HG03066 (cell line): ENCODE results near the gene RTL5.
A peak's percentile ranks its signal among the peaks of the same experiment; 100 is the strongest.

ENCODE experiments used
- ATAC-seq: cut with Tn5 transposase; IDR thresholded peaks from one replicate; pipeline ENCODE4 v1.9.1; 2021; ENCODE audit warnings: low read depth; ENCODE audit not compliant: unreplicated experiment

RTL5 gene

DNA sequence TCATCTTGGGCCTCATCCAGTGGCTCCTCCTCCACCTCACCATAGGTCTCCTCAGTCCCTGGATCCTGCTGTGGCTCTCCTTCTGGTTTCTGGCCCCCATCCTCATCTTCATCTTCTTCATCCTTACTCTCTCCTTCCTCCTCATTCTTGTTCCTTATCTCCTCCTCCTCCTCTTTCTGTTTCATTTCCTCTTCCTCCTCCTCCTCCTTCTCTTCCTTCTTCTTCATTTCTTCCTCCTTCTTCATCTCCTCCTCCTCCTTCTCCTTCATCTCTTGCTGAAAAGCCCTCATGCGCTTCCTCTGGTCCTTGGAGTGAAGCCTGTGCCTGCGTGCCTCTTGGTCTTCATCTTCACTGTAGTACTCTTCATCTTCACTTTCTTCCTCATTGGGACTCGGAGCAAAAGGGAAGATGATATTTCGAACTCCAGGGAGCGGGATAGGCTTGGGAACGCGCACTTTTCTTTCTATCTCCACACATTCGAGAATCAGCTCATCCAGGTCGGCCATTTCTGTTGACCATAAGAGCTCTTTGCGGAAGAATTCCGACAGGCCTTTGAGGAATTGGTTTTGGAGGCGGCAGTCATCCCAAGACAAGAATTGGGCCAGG lies 1.5 kb downstream of the RTL5 start:
- ATAC-seq = no peak

DNA sequence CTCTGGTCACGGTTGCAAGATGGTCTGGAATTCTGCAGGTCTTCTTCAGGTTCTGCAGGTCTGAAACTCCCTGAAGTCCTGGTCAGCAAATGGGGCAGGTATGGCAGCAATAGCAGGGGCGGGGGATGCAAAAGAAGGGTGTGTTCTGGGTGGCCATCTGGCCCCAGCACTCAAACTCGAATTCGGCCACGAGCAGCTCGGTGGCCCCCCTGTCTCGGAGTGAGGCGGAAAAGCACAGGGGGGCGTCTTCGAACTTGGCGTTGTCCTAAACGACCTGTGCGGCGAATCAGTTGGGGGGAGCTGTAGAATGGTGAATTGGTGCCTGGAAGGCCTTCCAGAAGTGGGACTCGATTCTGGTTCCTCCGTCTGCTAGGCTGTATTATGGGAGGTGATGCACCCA lies 2.1 kb downstream of the RTL5 start:
- ATAC-seq = no peak

DNA sequence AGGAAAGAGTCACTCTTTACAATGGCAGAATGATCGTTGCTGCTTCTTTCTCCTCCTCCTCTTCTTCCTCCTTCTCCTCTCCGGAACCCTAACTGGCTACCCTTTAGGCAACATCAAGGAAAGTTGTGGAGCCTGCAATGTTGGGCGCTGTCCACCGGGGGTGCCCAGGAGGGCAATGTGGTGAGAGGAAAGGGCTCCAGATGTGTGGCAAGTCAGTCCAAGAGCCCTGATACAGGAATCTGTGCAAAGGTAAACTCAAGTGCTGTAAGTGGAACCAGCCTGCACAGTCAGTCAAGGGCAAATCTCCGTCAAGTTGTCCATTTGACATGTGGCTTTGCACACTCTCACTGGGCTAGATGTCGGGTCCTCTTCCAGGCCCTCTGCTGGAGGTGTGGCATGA lies 2.8 kb downstream of the RTL5 start:
- ATAC-seq = no peak

DNA sequence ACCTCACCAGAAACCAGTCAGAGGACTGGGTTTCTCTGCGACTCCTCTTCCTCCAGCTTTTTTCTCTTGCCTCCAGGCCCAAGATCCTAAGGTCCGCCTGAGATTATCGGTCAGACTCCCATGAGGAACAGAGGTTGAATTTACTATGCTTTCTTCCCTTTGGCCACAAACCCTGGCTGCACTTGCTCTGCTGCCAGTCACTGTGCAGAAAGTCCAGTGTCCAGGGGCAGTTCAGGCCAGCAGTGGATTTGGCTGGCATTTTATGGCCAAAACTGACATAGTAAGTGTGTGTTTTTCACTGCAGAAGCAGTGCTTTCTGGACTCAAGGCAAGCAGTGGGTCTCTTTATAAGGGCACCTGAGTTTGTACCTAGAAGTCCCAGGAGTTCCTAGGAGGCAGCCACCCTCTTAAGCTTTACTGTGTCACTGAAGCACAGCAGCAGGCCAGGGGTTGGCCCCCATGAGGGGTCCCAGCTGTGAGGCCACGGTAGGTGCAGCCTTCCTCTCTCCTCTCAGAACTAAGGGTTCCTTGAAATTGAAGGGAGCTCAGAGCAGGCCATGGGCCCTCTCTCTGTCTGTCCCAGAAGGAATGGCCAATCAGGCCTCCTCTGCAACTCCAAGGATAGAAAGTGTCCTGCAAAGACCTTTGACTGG lies 3.4 kb downstream of the RTL5 start:
- ATAC-seq = no peak

DNA sequence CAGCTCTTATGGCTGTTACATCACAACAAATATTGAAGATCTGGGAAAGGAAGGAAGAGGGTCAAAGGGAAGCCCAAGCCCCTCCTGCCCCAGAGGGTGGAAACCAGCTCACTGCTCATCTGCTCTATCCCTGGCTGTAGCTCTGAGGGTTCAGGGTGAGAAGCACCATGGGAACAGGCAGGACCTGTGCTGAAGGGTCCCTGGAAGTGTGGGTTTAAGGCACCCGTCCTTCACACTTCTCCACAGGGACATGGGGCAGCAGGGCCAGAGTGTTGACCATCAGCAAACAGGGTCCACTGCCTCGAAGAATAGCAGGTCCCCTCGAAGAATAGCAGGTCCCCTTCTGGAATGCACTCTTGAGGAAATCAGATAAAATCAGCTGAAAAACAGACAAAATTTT lies 4.4 kb downstream of the RTL5 start:
- no peak for ATAC-seq

DNA sequence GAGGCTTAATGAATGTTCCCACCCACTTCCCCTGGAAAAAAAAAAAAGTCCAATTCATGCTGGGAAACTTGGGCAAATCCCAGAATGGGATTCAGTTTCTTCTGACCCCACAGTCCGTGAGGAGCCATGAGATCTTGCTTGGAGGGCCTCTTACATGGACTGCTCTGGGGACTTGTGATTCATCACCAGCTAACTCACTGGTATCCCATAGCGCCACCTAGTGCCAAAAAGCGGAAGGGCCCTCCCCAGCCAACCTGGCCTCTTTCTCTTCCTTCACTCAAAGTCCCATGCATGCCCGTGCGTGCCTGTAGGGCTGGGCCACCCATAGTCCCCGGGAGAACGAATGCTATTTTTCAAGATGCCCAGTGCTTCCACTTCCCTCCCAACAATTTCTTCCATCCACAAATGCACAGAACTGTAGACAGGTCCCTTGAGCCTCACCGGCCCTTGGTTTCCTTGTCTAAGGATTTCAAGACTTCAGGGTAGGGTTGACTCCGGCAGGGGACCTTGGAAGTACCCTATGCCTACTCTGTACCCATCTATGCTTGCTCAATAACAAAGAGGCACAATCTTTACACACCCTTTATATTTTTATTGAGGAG lies 5.1 kb downstream of the RTL5 start:
- ATAC-seq = peak; percentile 56

DNA sequence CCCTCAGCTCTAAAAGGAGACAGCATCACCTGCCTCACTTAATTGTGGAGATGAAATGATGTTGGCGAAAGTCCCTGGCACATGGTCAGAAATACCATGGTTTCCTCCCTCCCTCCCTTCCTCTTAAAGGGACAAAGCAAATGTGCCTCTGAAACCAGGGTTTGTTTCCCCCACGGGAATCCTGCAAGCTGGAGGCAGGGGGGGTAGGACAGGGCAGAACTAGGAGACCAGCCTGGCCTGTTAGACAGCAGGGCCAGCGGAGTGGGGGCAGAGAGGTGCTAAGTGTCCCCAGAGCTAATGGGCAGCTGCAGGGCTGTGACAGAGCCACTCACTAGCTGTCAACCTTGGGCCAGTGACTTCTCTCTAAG lies 5.7 kb downstream of the RTL5 start:
- no peak for ATAC-seq

DNA sequence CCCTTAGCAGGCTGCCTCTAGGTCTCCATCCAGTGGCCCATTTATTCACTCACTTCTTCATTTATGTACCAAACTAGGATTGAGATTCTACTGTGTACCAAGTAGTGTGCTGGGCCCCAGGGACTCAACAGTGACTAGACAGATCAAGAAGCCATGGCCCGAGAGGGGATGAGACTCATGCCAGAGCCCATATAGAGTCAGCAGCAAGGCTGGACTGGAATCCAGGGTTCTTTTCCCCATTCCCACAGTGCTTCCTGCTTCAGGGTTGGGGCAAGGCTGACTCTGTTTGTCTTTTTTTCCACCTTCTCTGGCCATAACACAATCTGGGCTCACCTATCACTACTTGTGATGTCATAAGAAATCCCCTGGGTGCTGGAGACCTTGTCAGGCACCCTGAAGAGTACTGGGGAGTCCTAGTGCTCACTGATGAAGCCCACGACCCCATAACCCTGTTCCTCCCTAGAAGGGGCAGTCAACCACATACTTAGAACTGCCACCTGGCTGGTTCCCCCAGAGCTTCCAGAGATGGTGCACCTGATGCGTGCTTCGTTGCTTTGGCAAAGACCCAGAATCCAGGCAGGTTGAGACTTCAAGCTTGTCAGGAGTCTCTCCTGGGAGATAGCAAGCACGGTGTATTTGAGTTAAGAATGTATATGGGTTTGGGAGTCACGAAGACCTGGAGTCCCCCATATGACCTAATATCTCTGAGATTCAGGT lies 6.2 kb downstream of the RTL5 start:
- no peak for ATAC-seq

DNA sequence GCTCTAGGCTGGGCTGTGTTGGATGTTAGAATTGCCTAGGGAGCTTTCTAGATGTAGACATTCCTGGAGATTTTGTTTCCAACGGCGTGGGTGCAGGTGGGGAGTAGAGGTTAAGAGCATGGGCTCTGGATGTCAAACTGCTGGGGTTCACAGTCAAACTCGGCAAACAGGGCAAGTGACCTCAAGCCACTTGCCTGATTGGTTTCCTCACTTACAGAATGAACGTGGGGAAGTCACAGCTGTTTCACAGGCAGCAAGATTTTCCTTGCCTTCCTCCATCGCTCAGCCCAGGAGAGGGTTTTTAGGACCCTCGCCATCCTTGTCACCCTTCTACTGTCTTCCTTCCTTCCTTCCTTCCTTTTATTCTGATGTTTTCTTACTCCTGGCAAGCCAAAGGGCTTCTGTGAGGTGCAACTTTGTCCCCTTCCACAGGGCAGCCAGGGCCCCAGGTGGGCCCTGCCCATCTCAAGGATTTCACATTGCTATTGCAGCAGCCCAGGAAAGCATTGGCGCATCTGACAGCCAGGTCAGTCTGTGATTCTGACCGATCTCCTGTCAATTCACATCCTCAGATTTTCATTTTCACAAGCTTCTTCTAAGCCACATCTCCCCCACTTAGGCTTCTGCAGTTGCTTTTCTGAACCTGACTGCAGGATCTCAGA lies 7.0 kb downstream of the RTL5 start:
- ATAC-seq = no peak

DNA sequence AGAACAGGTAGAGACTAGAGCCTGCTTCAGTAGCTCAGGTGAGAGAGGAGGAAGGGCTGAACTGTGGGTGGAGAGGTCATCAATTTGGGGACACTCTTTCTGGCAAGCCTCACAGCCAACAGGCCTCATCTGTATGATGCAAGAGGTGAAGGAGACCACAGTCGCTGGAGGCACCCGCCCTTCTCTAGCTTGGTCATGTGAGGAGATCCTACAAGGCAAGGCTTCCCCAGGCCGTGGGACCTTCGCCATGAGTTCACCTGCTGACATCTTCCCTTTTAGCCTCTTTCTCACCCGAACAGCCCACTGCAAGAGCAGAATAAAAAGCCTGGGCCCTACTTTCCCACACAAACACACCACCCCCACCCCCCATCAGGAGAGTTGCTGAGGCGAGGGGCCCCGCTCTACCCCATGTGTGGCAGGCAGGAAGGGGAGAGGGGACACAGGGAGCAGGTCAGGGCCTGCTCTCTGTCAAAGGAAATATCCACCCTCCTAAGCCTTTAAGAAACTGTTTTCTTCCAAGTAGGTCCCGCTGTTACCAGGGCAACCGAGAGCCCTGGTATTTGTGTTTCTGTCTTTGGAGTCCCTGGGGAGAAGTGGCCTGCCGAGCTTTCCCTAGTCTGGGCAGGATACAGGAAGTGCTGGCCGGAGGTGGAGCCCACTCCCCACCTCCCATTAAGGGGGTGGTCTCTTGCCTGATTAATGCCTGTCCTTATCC lies 8.1 kb downstream of the RTL5 start:
- no peak for ATAC-seq

DNA sequence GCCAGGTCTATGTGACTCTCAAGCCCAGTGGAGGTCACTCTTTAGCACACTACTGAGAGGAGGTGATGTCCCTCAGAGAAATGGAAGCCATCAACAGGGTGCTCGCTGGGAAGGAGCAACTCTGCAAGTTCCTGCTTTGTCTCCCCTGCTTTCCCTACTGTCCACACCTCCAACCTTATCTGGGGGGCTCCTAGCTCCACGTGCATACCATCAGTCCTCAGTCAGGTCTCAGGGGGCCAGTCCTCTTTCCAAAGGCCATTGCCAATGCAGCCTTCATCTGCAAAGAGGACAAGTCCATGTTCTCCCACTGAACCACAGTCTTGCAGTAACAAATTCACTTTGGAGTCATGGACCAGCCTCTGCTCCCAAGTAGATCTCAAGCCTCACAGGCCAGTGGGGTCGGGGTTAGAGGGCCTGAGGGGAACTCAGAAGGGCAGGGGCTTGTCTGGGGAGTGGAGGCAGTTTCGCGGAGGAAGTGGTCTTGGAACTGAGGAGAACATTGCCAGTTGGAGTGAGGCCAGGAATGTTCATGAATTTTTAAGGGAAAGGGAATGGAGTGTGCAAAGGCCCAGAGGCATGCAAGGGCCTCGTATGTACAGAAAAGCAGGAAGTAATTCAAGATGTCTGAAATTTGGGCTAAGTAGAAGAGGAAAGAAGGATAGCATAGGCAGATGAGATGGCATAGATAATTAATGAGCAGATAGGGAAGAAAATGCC lies 8.9 kb downstream of the RTL5 start:
- no peak for ATAC-seq

DNA sequence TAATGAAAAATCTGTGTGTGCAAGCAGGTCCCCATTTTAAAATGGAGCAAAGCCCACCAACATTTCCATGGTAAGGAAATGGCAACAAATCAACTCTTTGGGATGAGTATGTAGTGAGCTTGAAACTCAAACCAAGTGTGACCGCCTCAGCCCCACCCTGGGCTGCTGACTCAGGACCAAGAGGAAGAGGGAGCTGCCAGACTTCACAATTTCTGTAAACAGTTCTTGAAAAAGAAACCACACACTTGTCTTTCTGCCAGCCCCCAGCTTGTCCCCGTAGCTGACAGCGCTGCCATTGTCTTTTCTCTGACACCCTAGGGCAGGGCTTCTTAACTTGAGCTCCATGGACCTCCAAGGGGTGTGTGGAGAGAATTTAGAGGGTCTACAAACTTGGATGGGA lies 10.3 kb downstream of the RTL5 start:
- ATAC-seq = peak; percentile 78

DNA sequence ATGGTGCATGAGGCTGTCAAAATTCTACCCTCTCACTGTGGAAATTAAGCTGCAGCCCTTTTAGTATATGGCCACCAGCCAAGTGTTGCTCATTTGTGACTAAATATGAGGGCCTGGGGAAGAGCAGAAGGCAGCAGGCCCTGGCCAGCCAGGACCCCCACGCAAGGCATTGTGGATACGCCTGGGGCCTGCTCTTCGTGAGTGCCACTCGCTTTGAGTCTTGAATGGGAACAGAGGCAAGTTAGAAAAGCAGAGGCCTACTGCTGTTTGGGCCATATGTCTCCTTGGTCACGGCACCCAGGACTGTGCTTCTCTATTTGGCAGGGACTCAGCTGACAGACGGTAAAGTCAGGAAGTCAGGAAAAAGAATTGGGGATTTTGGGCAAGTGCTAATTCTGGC lies 10.9 kb downstream of the RTL5 start:
- no peak for ATAC-seq

DNA sequence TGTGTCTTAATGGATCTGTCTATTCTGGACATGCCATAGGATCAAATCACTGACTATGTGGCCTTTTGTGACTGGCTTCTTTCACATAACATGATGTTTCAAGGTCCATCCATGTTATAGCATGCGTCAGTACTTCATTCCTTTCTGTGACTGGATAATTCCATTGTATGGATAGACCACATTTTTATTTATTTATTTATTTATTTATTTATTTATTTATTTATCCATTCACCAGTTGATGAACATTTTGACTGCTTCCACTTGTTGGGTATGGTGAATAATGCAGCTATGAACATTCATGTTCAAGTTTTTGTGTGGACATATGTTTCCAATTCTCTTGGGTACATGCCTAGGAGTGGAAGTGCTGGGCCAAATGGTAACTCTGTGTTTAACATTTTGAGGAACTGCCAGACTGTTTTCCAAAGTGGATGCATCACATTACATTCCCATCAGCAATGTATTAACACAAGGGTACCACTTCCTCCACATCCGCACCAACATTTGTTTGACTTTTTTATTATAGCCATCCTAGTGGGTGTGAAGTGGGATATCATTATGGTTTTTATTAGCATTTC lies 14.0 kb downstream of the RTL5 start:
- ATAC-seq = no peak

DNA sequence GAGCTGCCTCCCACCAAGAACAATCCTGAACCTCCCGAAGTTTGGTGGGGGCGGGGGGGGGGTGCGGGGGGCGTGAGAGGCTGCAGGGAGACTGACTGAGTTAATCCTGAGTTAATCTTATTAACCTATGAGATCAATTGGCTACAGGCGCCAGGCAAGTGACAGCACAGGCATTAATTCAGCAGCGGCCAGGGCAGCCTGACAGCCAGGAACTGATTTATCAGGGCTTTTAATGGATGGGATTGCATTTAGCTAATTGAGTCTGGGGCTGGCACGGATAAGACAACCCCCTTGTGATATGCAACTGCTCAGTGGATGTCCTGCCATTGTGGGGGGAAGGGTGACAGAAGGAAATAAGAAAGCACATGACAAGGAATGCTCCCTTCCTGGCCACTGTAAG lies 16.3 kb downstream of the RTL5 start:
- no peak for ATAC-seq

DNA sequence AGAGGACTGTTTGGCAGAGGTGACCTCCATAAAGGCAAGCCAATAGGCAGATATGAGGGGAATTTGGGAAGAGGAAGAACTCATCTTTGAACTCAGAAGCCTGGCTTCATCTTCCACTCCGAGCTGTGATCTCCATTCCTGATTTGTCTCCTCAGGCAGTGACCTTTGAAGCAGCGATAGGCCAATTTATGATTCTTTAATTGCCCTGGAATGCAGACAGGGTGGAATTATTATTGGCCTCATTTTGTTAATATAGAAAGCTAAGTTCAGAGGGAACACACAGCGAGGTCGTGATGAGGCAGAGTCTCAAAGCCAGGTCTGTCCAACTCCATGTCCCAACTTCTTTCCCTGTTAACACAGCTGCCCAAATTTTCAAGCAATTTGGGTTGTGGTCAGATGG lies 16.9 kb downstream of the RTL5 start:
- ATAC-seq = no peak

DNA sequence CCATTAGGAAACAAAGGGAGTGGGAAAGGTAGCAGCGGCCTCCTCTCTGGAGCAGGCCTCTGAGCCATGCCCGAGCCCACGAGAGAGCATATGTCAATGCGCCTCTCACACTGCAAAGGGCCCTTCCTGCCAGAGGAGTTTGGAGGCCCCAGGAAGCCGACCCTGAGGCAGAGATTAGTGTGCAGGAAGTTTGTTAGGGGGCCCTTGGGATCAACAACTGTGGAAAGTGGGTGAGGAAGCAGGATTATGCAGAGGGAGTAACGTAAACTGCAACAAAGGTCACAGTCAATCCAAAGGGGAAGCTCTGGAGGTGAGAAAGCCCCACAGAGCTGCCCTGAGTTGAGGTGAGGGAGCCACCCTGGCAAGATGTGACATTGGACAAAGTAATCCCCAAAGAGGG lies 17.4 kb downstream of the RTL5 start:
- ATAC-seq = no peak

DNA sequence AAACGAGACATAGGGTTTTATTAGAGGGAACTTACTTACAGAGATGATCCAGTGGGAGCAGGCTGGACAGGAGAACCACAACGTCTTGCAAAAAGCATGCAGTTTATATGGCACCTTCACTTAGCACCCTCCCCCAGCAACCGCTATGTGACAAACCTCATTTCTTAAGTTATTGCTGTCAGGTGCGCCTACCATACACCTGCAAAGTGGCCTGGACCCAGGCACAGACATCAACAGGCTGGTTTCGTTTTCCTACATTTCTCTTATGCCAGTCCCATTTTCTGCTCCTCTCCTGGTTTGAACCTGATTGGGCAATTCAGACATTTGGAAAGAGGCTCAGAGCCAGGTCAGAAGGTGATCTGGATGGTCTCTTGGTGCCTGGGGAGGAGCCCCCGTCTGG lies 18.3 kb downstream of the RTL5 start:
- no peak for ATAC-seq

DNA sequence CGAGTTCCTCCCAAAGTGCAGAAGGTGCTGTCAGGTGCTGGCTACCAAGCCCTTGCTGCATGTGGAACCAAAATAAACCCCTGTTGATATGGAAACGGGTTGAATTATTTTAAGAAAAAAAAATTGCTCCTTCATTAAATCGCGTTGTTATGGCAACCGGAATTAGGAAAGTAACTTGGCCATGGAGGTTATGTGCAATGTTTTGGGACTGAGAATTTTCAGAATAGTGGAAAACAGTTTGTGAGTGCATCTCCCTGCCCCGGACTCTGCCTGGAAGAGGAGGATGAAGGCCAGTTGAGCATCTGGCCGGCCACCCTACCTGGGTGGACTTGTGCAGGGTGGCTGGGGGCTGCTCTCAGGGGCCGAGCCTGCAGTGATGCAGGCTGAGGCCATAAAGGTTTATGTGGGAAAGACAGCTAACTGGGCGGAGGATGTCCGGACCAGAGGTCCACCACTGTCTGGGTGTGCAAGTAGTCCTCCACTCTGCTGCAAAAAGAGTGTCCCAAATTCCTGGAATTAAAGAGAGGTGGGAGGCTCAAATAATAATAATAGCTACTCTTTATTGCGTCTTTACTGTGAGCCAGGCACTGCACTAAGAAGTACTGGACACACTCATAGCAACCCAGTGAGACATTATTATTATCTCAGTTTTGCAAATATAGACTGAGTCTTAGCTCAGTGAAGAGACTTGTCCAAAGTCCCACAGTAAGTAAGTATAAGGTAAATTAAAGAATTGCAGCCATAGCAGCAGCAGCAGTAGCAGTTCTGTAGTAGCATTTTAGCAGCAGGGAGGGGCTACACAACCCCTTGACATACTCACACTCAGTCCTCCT lies 20.6 kb downstream of the RTL5 start:
- ATAC-seq = no peak
